RWPE2 (cell line): ENCODE results near the gene CEP104.
"Not testable (repeated sequence)": the region's sequence is repeated elsewhere in the genome, so short reads cannot be mapped to it uniquely, and the experiment has no call there.

Source experiments
- ATAC-seq: fragments of 200-7000 bp; cut with Tn5 transposase; 3 replicates; pipeline ENCODE4 v1.9.1; 2021; ENCODE audit warnings: low read depth
- DNase-seq: peaks from one replicate; pipeline ENCODE4 v3.0.0-alpha.2; 2020; ENCODE audit warnings: low spot score
- H3K27ac ChIP-seq: fragments of 450-650 bp; 2 replicates; pipeline ENCODE4 v1.5.1; 2017; ENCODE audit warnings: mild to moderate bottlenecking; ENCODE audit not compliant: poor library complexity, severe bottlenecking
- H3K27me3 ChIP-seq: fragments of 250-450 bp; sonication (Bioruptor Pico); 2 replicates; pipeline ENCODE4 v1.5.1; 2021; ENCODE audit warnings: mild to moderate bottlenecking, moderate library complexity; ENCODE audit not compliant: insufficient read depth, poor library complexity, severe bottlenecking
- H3K36me3 ChIP-seq: fragments of 250-450 bp; sonication (Bioruptor Pico); 2 replicates; pipeline ENCODE4 v1.5.1; 2020; ENCODE audit warnings: low read depth, mild to moderate bottlenecking, moderate library complexity
- H3K4me1 ChIP-seq: fragments of 250-450 bp; sonication (Bioruptor Pico); 2 replicates; pipeline ENCODE4 v1.5.1; 2021; ENCODE audit warnings: mild to moderate bottlenecking, moderate library complexity; ENCODE audit not compliant: insufficient read depth, poor library complexity, severe bottlenecking
- H3K4me3 ChIP-seq: fragments of 250-450 bp; sonication (Bioruptor Pico); 2 replicates; pipeline ENCODE4 v1.5.1; 2021; ENCODE audit warnings: mild to moderate bottlenecking, moderate library complexity; ENCODE audit not compliant: severe bottlenecking
- H3K9me3 ChIP-seq: fragments of 250-450 bp; sonication (Bioruptor Pico); 2 replicates; pipeline ENCODE4 v1.5.1; 2021; ENCODE audit warnings: mild to moderate bottlenecking, moderate library complexity; ENCODE audit not compliant: severe bottlenecking
- TF ChIP-seq, protein P1 (sequence below): fragments of 450-650 bp; IDR thresholded peaks from one replicate; pipeline ENCODE4 v1.5.1; 2017; ENCODE audit warnings: mild to moderate bottlenecking, moderate library complexity; ENCODE audit not compliant: poor library complexity, severe bottlenecking

The CEP104 gene

DNA sequence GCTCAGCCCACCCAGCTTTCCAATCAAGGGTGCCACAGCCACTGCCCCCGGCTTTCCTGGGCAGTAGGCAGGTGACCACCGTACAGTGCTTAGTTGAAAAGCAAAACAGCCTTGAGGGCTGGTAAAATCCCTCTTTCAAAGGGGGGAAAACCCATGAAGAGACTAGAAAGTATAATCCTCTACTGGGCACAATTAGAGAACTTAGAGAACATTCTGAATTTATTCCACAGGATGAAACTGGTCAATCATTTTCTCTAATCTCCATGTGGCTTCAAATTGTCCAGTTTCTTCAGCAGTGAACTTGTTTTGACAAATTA lies 45.5 kb downstream of the CEP104 start:
- H3K36me3 ChIP-seq, result no peaks in the 10 kb centered on the region
- H3K27me3 ChIP-seq, result no peaks in the 10 kb centered on the region
- ATAC-seq, result no peak
- H3K4me3 ChIP-seq, result no peak overlapping the region
- H3K4me1 ChIP-seq, result no peaks in the 10 kb centered on the region
- H3K27ac ChIP-seq, result no peak overlapping the region
- peaks cover 8% of the 10 kb centered on the region for H3K9me3 ChIP-seq
- TF ChIP-seq, protein P1, sequence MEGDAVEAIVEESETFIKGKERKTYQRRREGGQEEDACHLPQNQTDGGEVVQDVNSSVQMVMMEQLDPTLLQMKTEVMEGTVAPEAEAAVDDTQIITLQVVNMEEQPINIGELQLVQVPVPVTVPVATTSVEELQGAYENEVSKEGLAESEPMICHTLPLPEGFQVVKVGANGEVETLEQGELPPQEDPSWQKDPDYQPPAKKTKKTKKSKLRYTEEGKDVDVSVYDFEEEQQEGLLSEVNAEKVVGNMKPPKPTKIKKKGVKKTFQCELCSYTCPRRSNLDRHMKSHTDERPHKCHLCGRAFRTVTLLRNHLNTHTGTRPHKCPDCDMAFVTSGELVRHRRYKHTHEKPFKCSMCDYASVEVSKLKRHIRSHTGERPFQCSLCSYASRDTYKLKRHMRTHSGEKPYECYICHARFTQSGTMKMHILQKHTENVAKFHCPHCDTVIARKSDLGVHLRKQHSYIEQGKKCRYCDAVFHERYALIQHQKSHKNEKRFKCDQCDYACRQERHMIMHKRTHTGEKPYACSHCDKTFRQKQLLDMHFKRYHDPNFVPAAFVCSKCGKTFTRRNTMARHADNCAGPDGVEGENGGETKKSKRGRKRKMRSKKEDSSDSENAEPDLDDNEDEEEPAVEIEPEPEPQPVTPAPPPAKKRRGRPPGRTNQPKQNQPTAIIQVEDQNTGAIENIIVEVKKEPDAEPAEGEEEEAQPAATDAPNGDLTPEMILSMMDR, result no peak
- no peak for DNase-seq

- not testable (repeated sequence) for H3K4me3 ChIP-seq, DNase-seq, H3K27ac ChIP-seq, H3K4me1 ChIP-seq, H3K36me3 ChIP-seq, H3K27me3 ChIP-seq, H3K9me3 ChIP-seq
- ATAC-seq, result peak; percentile 45; the same call in 1 of the 3 replicates
These were observed 46.8 kb downstream of the CEP104 start for GRCh38 chr1:3810149-3810761.

GRCh38 chr1:3809680-3810079 lies 47.3 kb downstream of the CEP104 start:
- Histone ChIP-seq H3K4me1 (no peaks in the 10 kb centered on the region), H3K27ac (no peak overlapping the region), H3K27me3 (no peaks in the 10 kb centered on the region), H3K9me3 (peaks cover 8% of the 10 kb centered on the region), H3K4me3 (no peak overlapping the region), H3K36me3 (no peaks in the 10 kb centered on the region)
- DNase-seq (no peak), ATAC-seq (peak; percentile 27; the same call in 1 of the 3 replicates)
- TF ChIP-seq, protein P1, result no peak

DNA sequence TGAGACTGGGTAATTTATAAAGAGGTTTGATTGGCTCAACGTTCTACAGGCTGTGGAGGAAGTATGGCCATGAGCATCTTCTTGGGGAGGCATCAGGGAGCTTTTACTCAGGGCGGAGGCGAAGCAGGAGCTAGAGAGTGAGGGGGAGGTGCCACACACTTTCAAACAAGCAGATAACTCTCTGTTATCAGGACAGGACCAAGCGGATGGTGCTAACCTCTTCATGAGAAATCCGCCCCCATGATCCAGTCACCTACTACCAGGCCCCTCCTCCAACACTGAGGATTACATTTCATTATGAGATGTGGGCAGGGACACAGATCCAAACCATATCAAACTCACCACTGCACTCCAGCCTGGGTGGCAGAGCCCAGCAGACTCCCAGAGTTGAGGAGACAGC lies 49.2 kb downstream of the CEP104 start:
- Histone ChIP-seq H3K36me3 (no peaks in the 10 kb centered on the region), H3K27me3 (no peaks in the 10 kb centered on the region), H3K4me1 (no peaks in the 10 kb centered on the region), H3K4me3 (no peak overlapping the region), H3K9me3 (peaks cover 8% of the 10 kb centered on the region), H3K27ac (no peak overlapping the region)
- ATAC-seq, result no peak
- TF ChIP-seq, protein P1, result no peak
- DNase-seq, result no peak

GRCh38 chr1:3805038-3805437 lies 52.0 kb downstream of the CEP104 start:
- ATAC-seq (no peak), DNase-seq (no peak)
- no peak overlapping the region for H3K4me3 ChIP-seq
- TF ChIP-seq, protein P1, result no peak
- H3K27ac ChIP-seq, result no peak overlapping the region
- peaks cover 8% of the 10 kb centered on the region for H3K9me3 ChIP-seq
- no peaks in the 10 kb centered on the region for H3K4me1 ChIP-seq
- no peaks in the 10 kb centered on the region for H3K36me3 ChIP-seq
- H3K27me3 ChIP-seq, result no peaks in the 10 kb centered on the region

DNA sequence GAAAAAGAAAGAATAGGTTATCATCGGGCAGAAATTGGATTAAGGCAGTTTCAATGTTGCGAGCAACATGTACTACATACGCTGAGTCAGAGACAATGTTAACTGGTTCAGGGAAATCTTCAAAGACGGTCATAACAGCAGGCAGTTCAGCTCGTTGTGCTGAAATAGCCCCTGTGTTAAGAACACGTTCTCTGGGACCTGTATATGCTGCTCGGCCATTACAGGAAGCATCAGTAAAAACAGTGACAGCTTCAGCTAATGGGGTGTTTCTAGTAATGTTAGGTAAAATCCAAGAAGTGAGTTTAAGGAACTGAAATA lies 52.4 kb downstream of the CEP104 start:
- H3K36me3 ChIP-seq, H3K27ac ChIP-seq, DNase-seq, H3K4me1 ChIP-seq, H3K27me3 ChIP-seq, ATAC-seq, H3K4me3 ChIP-seq, H3K9me3 ChIP-seq: not testable (repeated sequence)
